NCI-H69 (cell line): ENCODE measurements around the gene LYSMD2.
A peak's percentile ranks its signal among the peaks of the same experiment; 100 is the strongest.
"Not testable (repeated sequence)": the region's sequence is repeated elsewhere in the genome, so short reads cannot be mapped to it uniquely, and the experiment has no call there.

ENCODE experiments used
- DNase-seq: peaks from one replicate; lab custom pipeline; 2025; lab: John Stamatoyannopoulos, UW

LYSMD2 gene

DNA sequence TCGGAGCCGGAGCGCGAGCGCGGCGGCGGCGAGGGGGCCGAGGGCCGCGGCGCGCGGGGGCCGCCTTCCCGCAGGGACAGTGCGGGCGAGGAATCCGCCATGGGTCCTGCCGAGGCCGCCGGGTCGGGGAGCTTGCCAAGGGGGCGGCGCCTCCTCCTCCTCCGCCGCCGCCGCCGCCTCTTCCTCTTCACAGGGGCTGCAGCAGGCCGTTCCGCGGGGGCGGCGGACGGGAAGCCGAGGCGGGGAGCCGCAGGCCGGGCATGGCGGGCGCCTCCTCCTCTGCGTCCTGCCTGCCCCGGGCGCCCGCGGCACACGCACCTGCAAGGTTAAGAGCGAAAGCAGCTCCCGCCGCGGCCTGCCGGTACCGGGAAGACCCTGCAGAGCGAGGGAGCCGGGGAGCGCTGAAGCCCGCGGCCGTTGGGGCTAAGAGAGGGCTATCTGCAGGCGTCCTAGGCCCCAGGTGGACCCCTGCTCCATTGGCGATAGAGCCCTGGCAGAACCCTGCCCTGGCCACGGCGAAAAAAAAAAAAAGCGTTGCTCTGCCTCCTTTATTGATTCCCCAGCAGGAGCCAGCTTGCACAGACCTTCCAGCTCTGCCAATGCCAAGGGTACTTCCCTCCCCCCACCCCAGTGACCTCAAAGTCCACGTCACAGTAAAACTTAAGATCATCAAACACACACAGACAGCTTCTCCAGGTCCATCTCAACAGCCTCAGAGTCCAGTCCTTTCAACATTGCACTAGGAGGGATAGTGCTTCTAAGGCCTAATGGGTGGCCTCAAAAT is at the start of gene LYSMD2:
Gene LYSMD2, minus strand, starts transcription at position 134 of the 784 bp plus-strand sequence. Its CDS starts 33 bp downstream, at position 101.
- peak; percentile 86 for DNase-seq

DNA sequence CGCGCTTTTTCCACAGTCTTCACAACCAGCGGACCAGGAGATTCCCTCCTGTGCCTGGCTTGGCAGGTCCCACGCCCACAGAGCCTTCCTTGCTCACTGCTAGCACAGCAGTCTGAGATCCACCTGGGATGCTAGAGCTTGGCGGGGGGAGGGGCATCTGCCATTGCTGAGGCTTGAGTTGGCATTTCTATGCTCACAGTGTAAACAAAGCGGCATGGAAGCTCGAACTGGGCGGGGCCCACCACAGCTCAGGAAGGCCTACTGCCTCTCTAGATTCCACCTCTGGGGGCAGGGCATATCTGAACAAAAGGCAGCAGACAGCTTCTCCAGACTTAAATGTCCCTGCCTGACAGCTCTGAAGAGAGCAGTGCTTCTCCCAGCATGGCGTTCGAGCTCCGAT is 49.7 kb upstream of the LYSMD2 start:
- not testable (repeated sequence) for DNase-seq

- DNase-seq = no peak
Measured at GRCh38 chr15:51783967-51784366, 46.5 kb upstream of the LYSMD2 start.

DNA sequence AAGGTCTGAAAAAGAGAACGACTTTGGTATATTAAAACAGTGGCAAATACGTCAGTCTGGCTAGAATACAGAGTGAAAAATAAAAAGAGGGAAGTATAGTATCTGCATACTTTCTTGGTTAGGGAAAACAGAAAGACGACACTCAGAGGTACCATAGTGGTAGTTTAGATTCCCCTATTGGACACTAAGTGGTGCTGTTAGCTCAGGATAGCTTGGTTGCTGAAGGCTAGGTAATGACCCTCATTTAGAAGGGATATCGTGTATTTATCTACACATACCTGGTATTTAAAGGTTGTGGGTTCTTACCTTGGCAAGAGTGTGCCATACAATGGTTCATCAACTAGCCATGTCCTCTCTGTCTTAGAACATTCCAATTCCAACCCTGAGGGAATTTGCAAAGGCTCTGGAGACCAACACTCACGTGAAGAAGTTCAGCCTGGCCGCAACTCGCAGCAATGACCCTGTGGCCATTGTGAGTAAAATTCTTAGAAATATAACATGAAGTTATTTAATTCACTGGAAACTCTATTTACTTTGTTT is 45.0 kb upstream of the LYSMD2 start:
- DNase-seq = peak; percentile 57

- no peak for DNase-seq
Measured at GRCh38 chr15:51781506-51781905, 44.1 kb upstream of the LYSMD2 start.

DNA sequence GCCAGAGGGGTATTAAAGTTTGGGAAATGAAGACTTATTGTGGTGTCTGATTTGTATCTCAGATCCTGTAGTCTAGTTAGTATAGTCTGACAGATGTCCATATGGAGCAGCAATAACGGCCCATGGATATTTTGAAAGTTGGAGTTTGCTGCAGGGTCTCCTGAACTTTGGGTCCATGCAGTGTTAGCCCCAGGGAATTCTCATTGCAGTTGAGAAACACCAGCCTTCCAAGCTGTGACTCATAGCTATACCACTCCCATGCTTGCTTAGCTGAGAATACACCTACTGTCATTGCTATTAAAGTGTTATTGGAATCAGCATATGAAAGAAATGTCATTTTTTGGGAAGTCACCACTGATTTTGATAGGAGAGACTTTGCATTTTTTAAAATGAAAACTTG is 43.2 kb upstream of the LYSMD2 start:
- DNase-seq = no peak

- DNase-seq = peak; percentile 83
Measured at GRCh38 chr15:51776952-51777569, 39.6 kb upstream of the LYSMD2 start.

DNA sequence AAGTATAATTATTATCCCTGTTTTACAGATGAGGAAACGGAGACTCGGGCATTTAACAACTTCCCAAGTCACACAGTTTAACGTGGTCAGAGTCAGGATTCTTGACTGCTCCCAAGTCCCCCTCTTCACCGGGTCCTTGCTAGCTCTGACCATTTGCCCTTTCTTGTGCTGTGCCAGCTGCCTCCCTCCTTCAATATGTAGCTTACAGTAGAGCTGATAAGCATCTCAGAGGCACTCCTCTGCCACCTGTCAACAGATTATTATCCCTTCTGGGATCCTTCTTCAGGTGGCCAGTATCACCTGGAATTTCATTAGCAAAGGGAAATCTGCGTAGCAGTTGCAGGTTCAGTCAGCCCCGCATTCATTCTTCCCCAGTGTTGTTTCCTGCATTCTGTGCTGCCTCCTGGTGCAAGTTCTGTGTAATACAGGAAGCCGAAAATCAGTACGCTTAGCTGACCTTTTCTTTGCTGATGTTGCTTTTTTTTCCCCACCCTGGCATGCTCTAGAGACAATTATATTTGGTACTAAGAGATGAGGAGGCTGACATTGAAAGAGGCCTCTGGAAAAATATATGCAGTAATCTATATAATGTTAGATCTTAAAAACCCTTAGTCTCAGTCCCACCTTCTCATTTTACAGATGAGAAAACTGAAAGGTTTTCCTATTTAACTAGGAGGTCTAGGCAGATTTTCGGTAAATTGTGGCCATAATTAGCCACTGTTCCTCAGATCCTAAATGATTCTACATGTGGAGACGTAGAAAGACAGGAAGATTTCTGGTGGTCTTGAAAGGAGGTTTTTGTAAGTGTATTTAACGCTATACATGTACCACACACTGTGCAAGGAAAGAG is 38.7 kb upstream of the LYSMD2 start:
- DNase-seq = peak; percentile 79

GRCh38 chr15:51774916-51775315 is 37.5 kb upstream of the LYSMD2 start:
- DNase-seq = no peak

- DNase-seq = peak; percentile 96
Measured at GRCh38 chr15:51771773-51772172, 34.3 kb upstream of the LYSMD2 start.

GRCh38 chr15:51770902-51771301 is 33.4 kb upstream of the LYSMD2 start:
- peak; percentile 38 for DNase-seq

GRCh38 chr15:51768018-51768417 is 30.6 kb upstream of the LYSMD2 start:
- no peak for DNase-seq

GRCh38 chr15:51766341-51766740 is 28.9 kb upstream of the LYSMD2 start:
- DNase-seq = no peak

DNA sequence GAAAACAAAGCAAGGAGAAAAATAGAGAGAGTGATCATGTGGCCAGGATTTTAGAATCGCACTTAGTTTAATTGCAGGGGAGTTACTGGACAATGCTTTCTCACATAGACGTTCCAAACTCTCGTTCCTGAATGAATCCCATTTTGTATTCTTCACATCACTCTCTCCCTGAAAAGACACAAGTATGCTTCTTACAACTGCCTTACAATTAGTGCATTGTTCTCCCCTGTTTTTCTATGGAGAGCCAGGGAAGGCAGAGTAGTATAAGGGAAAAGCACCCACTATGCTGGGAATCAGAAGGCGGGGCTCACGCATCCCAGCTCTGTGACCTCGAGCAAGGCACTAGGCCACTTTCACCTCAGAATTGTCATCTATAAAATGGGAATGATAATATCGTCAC is 28.3 kb upstream of the LYSMD2 start:
- no peak for DNase-seq

- DNase-seq = peak; percentile 22
Measured at GRCh38 chr15:51760805-51761204, 23.4 kb upstream of the LYSMD2 start.

GRCh38 chr15:51759557-51760070 is 22.2 kb upstream of the LYSMD2 start:
- DNase-seq = peak; percentile 75

DNA sequence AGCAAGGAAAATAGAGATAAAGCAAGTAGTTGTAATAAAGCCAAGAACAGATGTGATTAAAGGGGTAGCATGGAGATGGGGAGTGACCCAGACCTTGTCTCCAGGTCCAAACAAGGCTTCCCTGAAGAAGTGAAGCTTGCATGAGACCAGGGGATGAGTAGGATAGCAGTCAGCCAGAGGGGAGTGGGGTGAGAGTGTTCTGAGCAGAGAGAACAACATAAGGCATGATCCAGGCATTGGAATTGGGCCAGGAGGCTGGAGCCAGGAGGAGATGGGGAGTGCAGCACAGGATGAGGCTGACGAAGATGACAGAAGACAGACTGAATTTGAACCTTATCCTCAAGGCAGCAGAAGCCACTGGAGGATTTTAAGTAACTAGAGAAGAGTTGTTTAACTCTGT is 21.2 kb upstream of the LYSMD2 start:
- peak; percentile 82 for DNase-seq

DNA sequence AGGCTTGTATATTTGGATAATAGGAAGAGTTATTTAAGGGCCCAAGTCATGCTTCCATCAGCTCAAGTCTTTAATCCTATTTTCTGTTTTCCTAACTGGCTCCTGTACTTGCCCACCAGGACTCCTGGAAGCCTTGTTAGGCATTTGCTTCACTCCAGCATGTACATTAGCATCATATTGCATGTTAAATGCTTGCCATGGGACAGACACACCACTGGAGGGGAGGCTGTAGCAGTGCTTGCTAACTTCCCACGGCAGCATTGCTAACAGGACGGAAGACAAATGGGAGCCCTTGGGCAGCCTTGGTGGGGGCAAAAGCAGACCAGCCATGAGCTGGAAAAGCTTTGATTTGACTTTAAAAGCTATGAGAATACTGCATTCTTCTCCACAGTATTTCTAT is 20.0 kb upstream of the LYSMD2 start:
- peak; percentile 21 for DNase-seq

DNA sequence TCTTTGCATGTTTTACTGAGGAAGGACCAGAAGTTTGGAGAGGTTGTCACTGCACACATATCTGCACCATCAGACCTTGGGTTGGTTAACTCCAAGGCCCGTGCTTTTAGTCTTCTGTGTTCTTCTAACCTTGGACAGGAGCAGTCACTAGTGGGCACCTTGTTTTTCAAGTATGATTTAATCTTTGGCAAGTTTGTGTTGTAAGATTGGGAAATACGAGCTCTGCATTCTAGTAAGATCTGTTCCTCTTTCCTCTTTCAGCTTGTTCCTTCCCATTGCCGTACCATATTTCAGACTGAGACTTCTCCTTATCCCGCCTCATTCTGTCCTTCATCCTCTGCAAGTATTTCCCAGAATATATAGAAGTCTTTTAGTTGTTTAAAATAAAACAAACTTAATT is 19.0 kb upstream of the LYSMD2 start:
- DNase-seq = no peak

- DNase-seq = no peak
Measured at GRCh38 chr15:51755790-51756189, 18.3 kb upstream of the LYSMD2 start.

GRCh38 chr15:51754267-51754666 is 16.8 kb upstream of the LYSMD2 start:
- no peak for DNase-seq

GRCh38 chr15:51752888-51753287 is 15.4 kb upstream of the LYSMD2 start:
- DNase-seq = no peak
